ENCODE data around the gene GNG7. TPM values are rescaled to one million over a fixed set of nuclear protein-coding genes. Genes with fewer than 3 reads are reported as not detected.
"Not testable (repeated sequence)": the region's sequence is repeated elsewhere in the genome, so short reads cannot be mapped to it uniquely, and the experiment has no call there.

Gene GNG7
- polyA plus RNA-seq, 3 donors from 2014 or later: 0.22 to 0.84 (median 0.33) TPM

DNA sequence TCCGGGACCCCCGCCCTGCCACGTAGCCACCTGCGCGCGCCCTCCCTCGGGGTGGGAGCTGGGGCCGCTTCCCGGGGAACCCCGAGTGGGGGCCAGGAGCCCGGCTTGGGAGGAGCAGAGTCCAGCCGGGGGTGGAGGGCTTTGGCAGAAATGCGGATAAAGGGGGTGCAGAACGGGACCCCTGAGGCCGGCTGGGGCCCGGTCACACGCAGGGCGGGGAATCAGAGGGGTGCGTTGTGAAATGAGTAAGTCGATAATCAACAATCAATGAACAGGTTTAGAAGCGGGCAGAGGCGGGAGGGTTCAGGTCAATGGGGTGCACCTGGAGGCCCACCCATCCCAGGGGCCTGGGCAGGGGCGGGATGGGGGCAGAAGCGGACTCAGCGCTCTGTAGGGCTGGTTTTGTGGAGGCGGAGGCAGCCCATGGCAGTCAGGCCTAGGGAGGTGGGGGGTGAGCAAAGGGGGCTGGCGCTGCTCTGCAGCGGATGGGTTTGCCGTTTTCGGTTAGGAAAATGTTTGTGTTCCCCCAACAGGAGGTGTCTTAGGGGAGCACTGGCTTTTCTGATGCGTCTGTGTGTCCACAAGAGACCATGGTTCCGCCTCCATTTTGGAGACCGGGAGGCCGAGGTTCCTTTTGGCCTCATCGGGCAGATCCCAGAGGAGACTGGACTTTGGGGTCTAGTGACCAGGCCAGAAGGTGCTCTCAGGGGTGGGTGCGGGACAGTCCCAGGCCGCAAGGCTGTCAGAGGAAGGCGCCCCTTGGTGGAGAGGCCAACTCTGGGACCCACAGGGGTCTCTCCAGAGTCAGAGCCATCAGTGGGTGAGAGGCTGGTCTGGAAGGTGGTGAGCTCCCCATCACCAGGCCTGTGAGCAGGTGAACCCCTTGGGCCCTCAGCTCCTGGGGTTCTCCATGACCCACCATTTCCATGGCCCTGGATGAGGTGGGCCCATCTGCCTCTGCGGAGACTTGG lies 19.4 kb upstream of the GNG7 start:
- Mint-ChIP-seq H3K9me3 (peaks cover 0 to 1% (median 0%) of the 10 kb centered on the region in 6 donors), H3K27me3 (ENCODE audit: low read depth in 3 of 3) (peaks cover 2 to 7% (median 6%) of the 10 kb centered on the region in 3 donors), H3K4me1 (peaks cover 0 to 4% of the 10 kb centered on the region in 2 donors), H3K36me3 (peaks cover 0 to 4% (median 0%) of the 10 kb centered on the region in 3 donors), H3K4me3 (peak overlapping the region in 1 of 5 donors; percentile 18), H3K27ac (no peak overlapping the region)
- DNase-seq: no peak

DNA sequence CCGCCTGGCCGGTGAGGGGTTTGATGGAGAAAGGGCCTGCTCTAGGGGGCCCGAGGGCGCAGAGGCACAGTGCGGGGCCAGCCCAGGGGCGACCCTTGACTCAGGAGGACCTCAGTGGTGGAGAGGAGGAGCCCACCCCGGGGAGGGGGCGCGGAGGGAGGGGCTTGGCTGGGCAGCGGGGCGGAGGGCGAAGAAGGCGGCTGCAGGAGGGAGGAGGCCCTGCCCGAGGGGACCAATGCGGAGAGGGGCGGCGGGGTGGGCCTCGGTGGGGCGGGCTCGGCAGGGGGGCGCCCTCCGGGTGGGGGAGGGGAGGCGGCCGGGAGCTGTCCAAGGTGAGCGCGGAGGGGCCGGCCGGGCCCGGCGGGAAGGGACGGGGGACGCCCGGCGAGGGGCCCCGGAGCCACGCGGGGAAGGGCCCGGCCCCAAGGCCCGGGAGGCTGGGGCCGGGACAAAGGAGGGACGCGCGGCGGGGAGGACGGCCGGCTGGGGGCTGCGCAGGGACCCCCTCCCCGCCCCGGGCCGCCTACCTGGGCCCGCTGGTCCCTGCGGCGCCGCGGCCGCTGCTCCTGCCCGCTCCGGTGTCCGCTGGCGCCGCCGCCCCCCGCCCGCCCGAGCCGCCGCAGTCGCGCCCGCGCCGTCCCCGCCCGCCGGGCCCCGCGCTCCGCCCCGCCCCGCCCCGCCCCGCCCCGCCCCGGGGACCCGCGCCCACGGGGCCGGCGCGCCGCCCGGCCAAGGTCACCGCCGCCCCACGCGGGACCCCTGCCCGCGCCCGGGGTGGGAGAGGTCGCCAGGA lies 18.5 kb upstream of the GNG7 start, which contains the start of gene DIRAS1:
TSS of gene DIRAS1 (minus strand) at position 596 of the 793 bp plus-strand sequence. CDS start 3,566 bp downstream, outside the sequence.
- H3K36me3 Mint-ChIP-seq: peaks cover 0 to 4% (median 0%) of the 10 kb centered on the region in 3 donors
- no peak for DNase-seq
- peaks cover 0 to 4% of the 10 kb centered on the region in 2 donors for H3K4me1 Mint-ChIP-seq

DNA sequence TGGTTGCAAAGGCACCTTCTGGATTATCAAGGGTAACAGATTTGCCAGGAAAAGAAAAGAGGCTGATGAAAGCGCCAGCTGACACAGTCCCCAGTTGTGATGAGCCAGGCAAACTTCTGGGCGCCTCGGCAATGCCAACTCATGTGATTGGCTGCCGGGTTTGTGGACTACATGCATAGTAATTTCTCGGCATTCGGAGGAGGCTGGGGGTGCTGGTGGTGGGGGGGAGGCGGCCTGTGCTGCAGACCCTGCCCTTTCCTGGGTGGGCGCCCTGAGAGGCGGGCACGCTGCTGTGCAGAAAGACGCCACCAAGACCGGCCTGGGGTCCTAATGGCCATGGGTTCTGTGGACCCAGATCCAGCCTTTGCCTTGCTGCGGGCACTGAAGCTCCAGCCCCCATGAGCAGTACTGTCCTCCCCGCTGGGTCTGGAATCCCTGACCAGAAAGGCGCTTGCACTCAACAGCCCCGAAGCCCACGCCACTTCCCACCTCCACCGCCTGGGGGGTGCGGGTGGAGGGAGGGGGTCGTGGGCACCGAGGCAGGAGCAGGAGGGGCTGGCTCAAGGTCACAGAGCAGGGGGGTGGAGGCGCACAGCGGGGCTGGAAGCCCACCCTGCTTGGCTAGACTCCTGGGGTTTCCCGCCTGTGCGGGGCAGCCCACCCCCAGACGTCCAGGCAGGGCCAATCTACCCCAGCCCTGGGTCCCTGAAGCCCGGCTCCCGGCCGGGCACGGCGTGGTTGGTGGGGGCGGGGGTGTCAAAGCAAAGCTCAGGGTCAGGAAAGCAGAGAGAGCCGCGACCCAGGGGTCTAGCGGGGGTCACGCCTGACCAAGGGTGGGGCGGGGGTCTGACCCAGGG lies 17.7 kb upstream of the GNG7 start:
- peak overlapping the region in 3 of 5 donors; percentile 7 to 44 (median 36) for H3K4me3 Mint-ChIP-seq

More for the DNA sequence above, 18.5 kb upstream of the GNG7 start, which contains the start of gene DIRAS1:
- H3K4me3 Mint-ChIP-seq: peak within 1 kb of the TSS in 1 of 5 donors; percentile 18
- H3K27ac Mint-ChIP-seq: no peak within 1 kb of the TSS
- peaks cover 2 to 6% (median 5%) of the 10 kb centered on the region in 3 donors for H3K27me3 Mint-ChIP-seq (ENCODE audit: low read depth in 3 of 3)
- H3K9me3 Mint-ChIP-seq: peaks cover 0 to 3% (median 0%) of the 10 kb centered on the region in 6 donors

DNA sequence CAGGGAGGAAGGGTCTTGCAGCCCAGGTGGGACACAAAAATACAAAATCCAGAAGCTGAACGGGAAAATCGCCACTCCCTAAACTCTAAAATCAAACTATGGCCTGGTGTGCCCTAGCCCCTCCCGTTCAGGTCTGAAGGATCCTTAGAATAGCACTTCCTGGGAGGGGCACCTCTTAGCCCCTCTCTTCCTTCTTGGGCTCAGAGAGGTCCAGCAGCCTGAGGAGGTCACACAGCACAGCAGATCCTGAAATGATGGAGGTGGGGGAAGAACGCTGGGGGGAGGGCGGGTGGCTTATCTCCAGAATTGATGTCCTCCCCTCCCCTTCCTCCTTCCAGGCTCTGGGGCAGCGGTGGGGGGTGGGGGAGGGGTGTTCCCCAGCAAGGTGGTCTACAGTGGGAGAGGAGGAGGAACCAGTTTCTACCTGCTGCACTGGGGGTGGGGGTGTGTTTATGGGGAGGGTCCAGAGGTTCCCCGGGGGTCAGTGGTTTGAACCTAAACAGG lies 16.8 kb upstream of the GNG7 start:
- Mint-ChIP-seq H3K9me3 (peaks cover 0 to 9% (median 3%) of the 10 kb centered on the region in 6 donors), H3K4me3 (no peak overlapping the region), H3K36me3 (peaks cover 0 to 6% (median 0%) of the 10 kb centered on the region in 3 donors), H3K27ac (no peak overlapping the region), H3K4me1 (peaks cover 0 to 4% of the 10 kb centered on the region in 2 donors), H3K27me3 (ENCODE audit: low read depth in 3 of 3) (peaks cover 0 to 7% (median 5%) of the 10 kb centered on the region in 3 donors)
- no peak for DNase-seq

More for the DNA sequence above, 17.7 kb upstream of the GNG7 start:
- Mint-ChIP-seq H3K27me3 (ENCODE audit: low read depth in 3 of 3) (peaks cover 0 to 7% (median 5%) of the 10 kb centered on the region in 3 donors), H3K9me3 (peaks cover 0 to 8% (median 3%) of the 10 kb centered on the region in 6 donors), H3K27ac (no peak overlapping the region), H3K4me1 (peaks cover 0 to 4% of the 10 kb centered on the region in 2 donors), H3K36me3 (peaks cover 0 to 8% (median 0%) of the 10 kb centered on the region in 3 donors)
- DNase-seq: no peak

DNA sequence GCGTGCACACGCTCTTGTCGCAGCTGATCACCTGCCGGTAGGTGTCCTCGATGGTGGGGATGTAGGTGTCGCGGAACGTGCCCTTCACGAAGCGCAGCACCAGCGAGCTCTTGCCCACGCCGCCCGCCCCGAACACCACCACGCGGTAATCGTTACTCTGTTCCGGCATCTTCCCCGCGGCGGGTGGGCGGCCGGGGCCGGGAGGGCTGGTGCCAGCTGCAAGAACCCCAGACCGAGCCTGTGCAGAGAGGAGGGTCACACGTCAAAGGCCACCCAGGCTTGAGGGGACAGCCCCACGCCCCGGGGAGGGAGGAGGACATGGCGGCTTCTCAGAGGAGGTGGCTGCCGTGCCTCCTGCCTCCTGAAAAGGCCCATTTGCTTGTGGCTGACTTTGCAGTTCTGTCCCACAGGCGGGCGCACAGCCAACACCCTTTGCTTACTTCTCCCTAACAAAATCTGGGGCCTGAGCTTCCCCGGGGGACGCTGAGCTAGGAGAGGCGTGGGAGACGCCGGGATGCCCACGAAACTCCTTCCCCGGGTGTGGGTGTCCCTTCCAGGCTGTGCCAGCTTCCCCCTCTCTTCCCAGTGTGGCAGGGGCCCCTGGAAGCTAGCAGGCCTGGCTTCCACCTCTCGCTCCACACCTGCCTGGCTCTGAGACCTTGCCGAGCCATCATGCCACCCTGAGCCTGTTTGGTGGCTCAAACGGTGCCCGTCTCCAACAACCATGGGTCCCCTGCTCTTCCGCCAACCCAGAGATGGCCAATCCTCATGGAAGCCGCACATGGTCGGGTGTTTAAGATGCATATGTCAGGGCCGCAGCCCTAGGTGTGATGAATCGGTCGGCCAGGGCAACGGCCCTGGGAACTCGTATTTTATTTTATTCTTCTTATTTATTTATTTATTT lies 15.4 kb upstream of the GNG7 start:
- peaks cover 0 to 5% (median 5%) of the 10 kb centered on the region in 3 donors for H3K27me3 Mint-ChIP-seq (ENCODE audit: low read depth in 3 of 3)
- H3K4me1 Mint-ChIP-seq: peaks cover 0 to 4% of the 10 kb centered on the region in 2 donors
- DNase-seq: no peak
- H3K36me3 Mint-ChIP-seq: peaks cover 0 to 4% (median 0%) of the 10 kb centered on the region in 3 donors
- peaks cover 0 to 9% (median 3%) of the 10 kb centered on the region in 6 donors for H3K9me3 Mint-ChIP-seq
- H3K4me3 Mint-ChIP-seq: no peak overlapping the region
- H3K27ac Mint-ChIP-seq: no peak overlapping the region

DNA sequence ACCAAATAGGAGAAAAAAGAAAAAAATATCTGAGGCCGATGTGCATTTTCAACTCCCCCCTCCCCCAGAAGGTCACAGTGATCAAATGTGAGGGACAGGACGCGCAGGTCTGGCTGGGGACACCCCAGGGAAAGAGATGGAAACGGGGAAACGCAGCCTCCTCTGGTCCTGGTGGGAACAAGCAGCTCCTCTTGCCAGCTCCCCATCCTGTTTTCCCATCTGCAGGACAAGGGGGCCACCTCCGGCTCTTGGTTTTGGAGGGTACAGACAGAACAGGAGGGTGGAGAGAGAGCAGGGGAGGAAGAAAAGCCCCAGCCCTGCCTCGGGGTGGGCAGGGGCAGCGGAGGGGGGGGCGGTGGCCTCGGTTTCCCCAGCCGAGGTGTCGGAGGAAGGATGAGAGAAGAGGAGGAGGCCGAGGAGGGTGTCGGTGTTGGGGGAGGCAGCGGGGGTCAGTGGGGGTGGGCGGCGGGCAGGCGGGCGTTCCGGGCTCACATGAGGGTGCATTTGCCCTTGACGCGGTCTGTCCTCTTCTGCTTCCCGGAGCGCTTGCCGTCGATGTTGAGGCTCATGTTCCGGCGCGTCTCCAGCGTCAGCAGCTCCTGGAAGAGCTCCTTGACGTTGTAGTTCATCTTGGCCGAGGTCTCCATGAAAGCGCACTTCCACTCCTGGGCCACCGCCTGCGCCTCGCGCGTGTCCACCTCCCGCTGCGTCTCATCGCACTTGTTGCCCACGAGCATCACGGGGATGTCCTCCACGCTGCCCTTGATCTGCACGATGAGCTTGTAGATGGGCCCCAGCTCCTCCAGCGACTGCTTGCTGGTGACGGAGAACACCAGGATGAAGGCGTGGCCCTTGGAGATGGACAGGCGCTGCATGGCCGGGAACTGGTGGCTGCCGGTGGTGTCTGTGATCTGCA lies 14.5 kb upstream of the GNG7 start:
- no peak for DNase-seq
- H3K9me3 Mint-ChIP-seq: peaks cover 0 to 9% (median 3%) of the 10 kb centered on the region in 6 donors
- no peak overlapping the region for H3K27ac Mint-ChIP-seq
- no peak overlapping the region for H3K4me3 Mint-ChIP-seq
- H3K36me3 Mint-ChIP-seq: peaks cover 0 to 4% (median 0%) of the 10 kb centered on the region in 3 donors
- H3K4me1 Mint-ChIP-seq: peaks cover 0 to 4% of the 10 kb centered on the region in 2 donors
- H3K27me3 Mint-ChIP-seq (ENCODE audit: low read depth in 3 of 3): peaks cover 1 to 5% (median 5%) of the 10 kb centered on the region in 3 donors

DNA sequence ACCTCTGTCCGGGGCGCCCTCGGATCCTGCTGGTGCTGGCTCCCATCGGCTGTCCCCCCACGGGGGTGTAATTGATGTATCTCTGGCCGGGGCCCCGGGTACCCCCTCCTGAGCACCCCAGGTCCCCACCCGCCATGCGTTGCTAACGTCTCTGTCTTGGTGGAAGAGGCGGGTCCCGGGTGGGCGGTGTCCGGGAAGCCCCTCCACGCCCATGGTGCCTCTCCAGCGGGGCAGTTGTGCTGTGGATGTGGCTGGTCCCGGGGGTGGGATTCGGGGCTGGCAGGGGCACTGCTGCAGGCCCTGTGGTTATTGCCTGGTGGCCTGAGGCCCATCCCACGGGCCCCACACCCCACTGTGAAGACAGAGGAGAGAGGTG lies 13.8 kb upstream of the GNG7 start:
- Mint-ChIP-seq H3K27ac (no peak overlapping the region), H3K27me3 (ENCODE audit: low read depth in 3 of 3) (peaks cover 2 to 5% (median 3%) of the 10 kb centered on the region in 3 donors), H3K4me1 (peaks cover 0 to 4% of the 10 kb centered on the region in 2 donors), H3K9me3 (peaks cover 0 to 9% (median 3%) of the 10 kb centered on the region in 6 donors), H3K4me3 (no peak overlapping the region), H3K36me3 (peaks cover 0 to 4% (median 0%) of the 10 kb centered on the region in 3 donors)
- DNase-seq: no peak

DNA sequence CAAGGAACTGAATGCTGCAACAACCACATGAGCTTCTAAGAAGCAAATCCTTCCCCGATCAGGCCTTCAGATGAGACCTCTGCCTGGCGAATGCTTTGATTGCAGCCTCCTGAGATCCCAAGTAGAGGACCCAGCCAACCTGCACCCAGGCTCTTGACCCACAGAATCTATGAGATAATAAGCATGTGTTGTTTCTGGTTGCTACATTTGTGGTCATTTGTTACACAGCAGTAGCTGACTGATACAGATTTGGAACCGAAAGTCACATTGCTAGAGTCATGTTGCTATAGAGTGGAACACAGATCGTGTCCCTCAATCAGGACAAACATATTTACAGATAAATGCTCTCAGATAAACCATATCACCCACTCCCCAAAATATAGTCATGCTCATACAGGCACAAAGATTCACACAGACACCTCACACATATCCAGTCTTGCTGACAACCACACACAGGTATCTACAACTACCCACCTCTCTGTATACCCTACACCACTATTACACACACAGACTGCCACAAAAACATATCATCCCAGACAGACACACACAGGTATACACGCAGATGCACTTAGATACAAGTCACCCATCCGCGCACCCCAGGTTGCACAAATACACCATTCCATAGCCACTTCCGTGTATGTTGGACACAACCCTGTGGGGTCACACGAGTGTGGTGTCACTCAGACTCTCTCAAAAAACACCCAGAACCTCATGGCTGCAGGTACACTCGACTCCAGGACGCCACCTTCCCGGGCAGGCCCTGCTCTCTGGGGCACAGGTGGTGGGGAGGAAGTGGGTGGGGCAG lies 13.2 kb upstream of the GNG7 start:
- Mint-ChIP-seq H3K36me3 (peaks cover 0 to 4% (median 0%) of the 10 kb centered on the region in 3 donors), H3K27ac (no peak overlapping the region), H3K27me3 (ENCODE audit: low read depth in 3 of 3) (peaks cover 2 to 5% (median 3%) of the 10 kb centered on the region in 3 donors), H3K4me1 (peaks cover 0 to 4% of the 10 kb centered on the region in 2 donors), H3K4me3 (no peak overlapping the region), H3K9me3 (peaks cover 0 to 9% (median 3%) of the 10 kb centered on the region in 6 donors)
- no peak for DNase-seq

DNA sequence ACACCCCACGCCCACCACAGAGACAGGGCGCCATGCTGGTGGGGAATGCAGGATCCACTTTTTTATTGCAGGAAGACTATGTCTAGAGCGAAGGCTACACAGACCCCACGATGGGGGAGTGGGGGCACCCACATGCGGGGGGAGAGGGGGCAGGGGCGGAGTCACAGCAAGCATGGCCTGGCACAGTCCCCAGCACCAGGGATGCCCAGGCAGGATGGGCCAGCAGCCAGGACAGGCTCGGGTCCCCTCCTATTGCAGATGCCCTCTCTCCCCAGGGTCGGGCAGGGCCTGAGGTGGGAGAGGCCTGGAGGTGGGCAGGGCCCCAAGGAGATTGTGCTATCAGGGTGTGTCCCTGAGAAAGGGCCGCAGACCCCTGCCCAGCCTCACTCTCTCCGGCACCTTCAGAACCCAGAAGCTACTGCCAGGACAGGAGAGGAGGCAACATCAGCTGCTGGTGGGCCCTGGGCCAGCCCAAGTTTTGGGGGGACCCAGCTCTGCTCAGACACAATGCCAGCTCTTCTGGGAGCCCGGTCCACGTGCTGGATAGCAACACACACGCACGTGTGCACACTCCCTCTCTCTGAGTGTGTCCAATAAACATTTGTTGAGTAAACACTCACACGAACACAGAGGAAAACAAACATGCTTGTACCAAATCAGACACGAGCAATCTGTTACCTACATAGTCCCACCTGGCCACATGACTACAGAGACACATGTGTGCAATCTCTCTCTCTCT lies 12.2 kb upstream of the GNG7 start:
- Mint-ChIP-seq H3K27ac (no peak overlapping the region), H3K36me3 (peaks cover 0 to 4% (median 0%) of the 10 kb centered on the region in 3 donors), H3K4me3 (no peak overlapping the region), H3K9me3 (peaks cover 0 to 9% (median 2%) of the 10 kb centered on the region in 6 donors), H3K27me3 (ENCODE audit: low read depth in 3 of 3) (peaks cover under 1 to 6% (median 2%) of the 10 kb centered on the region in 3 donors), H3K4me1 (peaks cover 0 to 2% of the 10 kb centered on the region in 2 donors)
- DNase-seq: no peak

DNA sequence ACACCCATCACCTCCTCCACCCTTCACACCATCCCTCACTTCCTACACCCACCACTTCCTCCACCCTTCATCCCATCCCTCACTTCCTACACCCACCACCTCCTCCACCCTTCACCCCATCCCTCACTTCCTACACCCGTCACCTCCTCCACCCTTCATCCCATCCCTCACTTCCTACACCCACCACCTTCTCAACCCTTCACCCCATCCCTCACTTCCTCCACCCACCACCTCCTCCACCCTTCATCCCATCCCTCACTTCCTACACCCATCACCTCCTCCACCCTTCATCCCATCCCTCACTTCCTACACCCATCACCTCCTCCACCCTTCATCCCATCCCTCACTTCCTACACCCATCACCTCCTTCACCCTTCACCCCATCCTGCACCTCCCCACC lies 11.6 kb upstream of the GNG7 start:
- H3K36me3 Mint-ChIP-seq; DNase-seq; H3K4me1 Mint-ChIP-seq; H3K27me3 Mint-ChIP-seq (ENCODE audit: low read depth in 3 of 3); H3K27ac Mint-ChIP-seq; H3K9me3 Mint-ChIP-seq; H3K4me3 Mint-ChIP-seq: not testable (repeated sequence)

Data from immature natural killer cell (primary cell).